B cell (primary cell): Measurements from ENCODE around the gene NANOS3. TPM values are rescaled to one million over a fixed set of nuclear protein-coding genes. Genes with fewer than 3 reads are reported as not detected.
A peak's percentile ranks its signal among the peaks of the same experiment; 100 is the strongest.

Experiments
- ATAC-seq: fragments of 200-7000 bp; cut with Tn5 transposase; one replicate; pipeline ENCODE4 v1.10.0; 2021; ENCODE audit warnings: low read depth, mild to moderate bottlenecking, moderate number of reproducible peaks, moderate library complexity
- CTCF ChIA-PET: fragments of 350-600 bp; sonication (Branson Sonifier 250); formaldehyde crosslinking; loops from one replicate; lab custom pipeline; 2021; ENCODE audit warnings: antibody characterized with exemption, inconsistent platforms; lab: Charles Lee
- POLR2A ChIA-PET: fragments of 350-600 bp; sonication (Branson Sonifier 250); formaldehyde crosslinking; loops from one replicate; lab custom pipeline; 2021; ENCODE audit warnings: antibody characterized with exemption; lab: Charles Lee
- DNase-seq: peaks from one replicate; pipeline ENCODE4 v3.0.0; 2013
- H2AFZ ChIP-seq: 2 replicates; pipeline ENCODE4 v1.6.1; 2012; ENCODE audit warnings: mild to moderate bottlenecking, low read depth, low read length; ENCODE audit not compliant: insufficient read depth, poor library complexity, severe bottlenecking
- H3K27ac ChIP-seq, 2 donors: 1 replicate in 1 of 2; 2 replicates in 1 of 2; pipeline ENCODE4 v1.5.1; 2012 to 2013; ENCODE audit warnings: low read length in 2 of 2, mild to moderate bottlenecking in 2 of 2, moderate library complexity in 1 of 2
- H3K27me3 ChIP-seq, 4 experiments: fragments of 200-600 bp in 1 of 4; sonication (generic) in 1 of 4; replicated peaks in 1 of 4; 1 replicate in 2 of 4; 2 replicates in 2 of 4; pipeline versions ENCODE4 v1.6.1 to v1.7.0; 2013 to 2016; ENCODE audit warnings: low read length in 3 of 4, mild to moderate bottlenecking in 2 of 4, mixed read lengths in 1 of 4, moderate library complexity in 1 of 4; ENCODE audit not compliant: insufficient read depth in 4 of 4, control insufficient read depth in 3 of 4; ENCODE audit errors: control extremely low read depth in 1 of 4
- H3K36me3 ChIP-seq, 2 experiments: replicated peaks in 1 of 2; 1 replicate in 1 of 2; 2 replicates in 1 of 2; pipeline versions ENCODE4 v1.6.1 to v1.7.1; 2013; ENCODE audit warnings: low read length in 1 of 2; ENCODE audit not compliant: insufficient read depth in 2 of 2, control insufficient read depth in 1 of 2; ENCODE audit errors: control extremely low read depth in 1 of 2, extremely low read depth in 1 of 2
- H3K4me1 ChIP-seq, 2 donors: fragments of 200-600 bp in 1 of 2; sonication (generic) in 1 of 2; 1 replicate in 1 of 2; 2 replicates in 1 of 2; pipeline versions ENCODE4 v1.5.1 to v1.6.1; 2013 to 2017; ENCODE audit warnings: low read length in 2 of 2; ENCODE audit not compliant: control insufficient read depth in 2 of 2, insufficient read depth in 2 of 2
- H3K4me2 ChIP-seq: replicated peaks from 2 replicates; pipeline ENCODE3; 2012; ENCODE audit warnings: mild to moderate bottlenecking, low read depth, low read length; ENCODE audit not compliant: poor library complexity, severe bottlenecking
- H3K4me3 ChIP-seq, 5 experiments: fragments of 200-600 bp in 1 of 5; sonication (generic) in 1 of 5; 1 replicate in 3 of 5; 2 replicates in 2 of 5; pipeline versions ENCODE4 v1.5.1 to v1.7.0; 2011 to 2016; ENCODE audit warnings: low read length in 4 of 5, mild to moderate bottlenecking in 4 of 5, low read depth in 2 of 5, control low read depth in 1 of 5, moderate library complexity in 1 of 5; ENCODE audit not compliant: insufficient read depth in 1 of 5; ENCODE audit errors: control extremely low read depth in 1 of 5, extremely low read depth in 1 of 5
- H3K79me2 ChIP-seq: fragments of 200-600 bp; sonication (generic); one replicate; pipeline ENCODE4 v1.6.0; 2016; ENCODE audit warnings: low read length; ENCODE audit not compliant: control insufficient read depth, insufficient read depth
- H3K9ac ChIP-seq: fragments of 200-600 bp; sonication (generic); 2 replicates; pipeline ENCODE4 v1.6.1; 2017; ENCODE audit warnings: mild to moderate bottlenecking, low read length, moderate library complexity
- H3K9me3 ChIP-seq, 3 donors: one replicate each; pipeline versions ENCODE4 v1.6.1 to v1.7.1; 2013; ENCODE audit warnings: low read length in 2 of 3; ENCODE audit not compliant: control insufficient read depth in 2 of 3, insufficient read depth in 1 of 3; ENCODE audit errors: control extremely low read depth in 1 of 3
- H4K20me1 ChIP-seq: 2 replicates; pipeline ENCODE4 v1.6.0; 2012; ENCODE audit warnings: mild to moderate bottlenecking, low read length; ENCODE audit not compliant: insufficient read depth, control insufficient read depth, poor library complexity, severe bottlenecking
- H3K27ac Mint-ChIP-seq: one replicate; pipeline ENCODE4 v1.8.0; 2021; ENCODE audit warnings: mixed read lengths
- H3K27me3 Mint-ChIP-seq: one replicate; pipeline ENCODE4 v1.8.0; 2021; ENCODE audit warnings: mixed read lengths
- H3K4me1 Mint-ChIP-seq: one replicate; pipeline ENCODE4 v1.8.0; 2021; ENCODE audit warnings: mixed read lengths
- H3K4me3 Mint-ChIP-seq: one replicate; pipeline ENCODE4 v1.8.0; 2021; ENCODE audit warnings: mixed read lengths
- H3K9me3 Mint-ChIP-seq: one replicate; pipeline ENCODE4 v1.8.0; 2022; ENCODE audit warnings: mixed read lengths; ENCODE audit not compliant: insufficient read depth
- EZH2 ChIP-seq: IDR thresholded peaks from 2 replicates; pipeline ENCODE4 v1.6.1; 2012; ENCODE audit warnings: borderline replicate concordance, low read depth, mild to moderate bottlenecking, moderate library complexity, low read length; ENCODE audit not compliant: insufficient read depth, poor library complexity, severe bottlenecking
- WGBS: methylation state at CpG from one replicate; pipeline ENCODE4 v1.1.5; 2013; ENCODE audit warnings: missing lambda C conversion rate; ENCODE audit not compliant: insufficient coverage; 5-methylcytosine and 5-hydroxymethylcytosine counted together
- intact Hi-C: fragments of 100-400 bp; cut with micrococcal nuclease; formaldehyde crosslinking; loops from one replicate; pipeline ENCODE4 v1.10.0; 2022
- polyA plus RNA-seq: library from polyadenylated mRNA; depleted of rRNA; stranded (reverse); fragments of >200 nt; gene quantifications from 2 replicates; pipeline ENCODE4 v1.2.3, GENCODE V29; 2012
- total RNA-seq, 2 donors: library from RNA; stranded (reverse); fragments of 120-200 nt in 1 of 2; gene quantifications; 1 replicate in 1 of 2; 2 replicates in 1 of 2; pipeline versions ENCODE4 v1.2.3 to v1.2.4, GENCODE V29; 2013 to 2022
- TF ChIP-seq, protein P1 (sequence below): fragments of 200-600 bp; IDR thresholded peaks from one replicate; pipeline ENCODE4 v1.8.0; 2022; ENCODE audit warnings: antibody characterized with exemption, mild to moderate bottlenecking

NANOS3 gene
- total and polyA plus RNA-seq, 2 donors (not counting 1 experiment from before 2014, with no cell fraction given), result 0.49 TPM; not detected in 1

DNA sequence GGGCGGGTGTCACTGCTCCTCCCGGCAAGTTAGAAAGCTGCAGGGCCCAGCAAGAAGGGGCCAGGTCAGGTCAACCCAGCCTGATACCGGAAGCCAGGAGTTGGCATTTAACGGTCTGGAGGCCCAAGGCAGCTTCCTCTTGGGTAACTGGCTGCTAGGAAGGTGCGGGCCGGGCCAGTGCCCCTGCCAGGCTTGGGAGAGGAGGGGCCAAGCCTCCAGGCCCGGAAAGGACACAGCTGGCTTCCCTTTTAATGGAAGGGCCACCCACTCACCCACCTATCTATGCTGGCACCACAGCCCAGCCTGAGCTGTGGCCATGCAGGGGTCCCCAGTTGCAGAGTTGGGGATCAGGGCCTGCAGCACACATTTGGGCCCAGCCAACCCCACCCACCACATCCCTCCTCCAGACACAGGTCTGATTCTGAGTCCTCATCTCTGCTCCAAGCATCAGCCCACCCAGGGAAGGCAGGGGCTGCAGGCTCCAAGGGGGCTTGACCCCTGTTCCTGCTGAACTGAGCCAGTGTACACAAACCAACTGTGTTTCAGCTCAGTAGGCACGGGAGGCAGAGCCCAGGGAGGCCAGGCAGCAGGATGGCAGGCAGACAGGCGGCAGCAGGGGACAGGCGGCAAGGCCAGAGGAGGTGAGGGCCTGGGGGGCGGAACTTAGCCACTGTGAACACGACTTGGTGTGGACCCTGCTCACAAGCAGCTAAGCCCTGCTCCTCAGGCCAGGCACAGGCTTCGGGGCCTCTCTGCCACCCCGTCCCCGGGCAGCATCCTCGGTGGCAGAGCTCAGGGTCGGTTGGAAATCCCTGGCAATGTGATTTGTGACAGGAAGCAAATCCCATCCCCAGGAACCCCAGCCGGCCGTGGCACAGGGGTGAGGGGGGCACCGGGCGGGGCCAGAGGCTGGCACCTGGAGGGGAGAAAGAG, 40.9 kb upstream of the NANOS3 start:
- no peaks in the 10 kb centered on the region for H3K9me3 ChIP-seq
- 14% methylated on average over 17 of the region's 21 CpGs for WGBS
- intact Hi-C loops, result loop anchor here (1.0 to 5.0 kb wide), 3 partner anchors 26 to 1044 kb away; partner anchors contain the start of genes JUNB and ZSWIM4
- no peaks in the 10 kb centered on the region for H4K20me1 ChIP-seq
- H3K4me3 Mint-ChIP-seq, result peak overlapping the region; percentile 80
- H3K27me3 ChIP-seq, result no peaks in the 10 kb centered on the region
- H3K27me3 Mint-ChIP-seq, result no peaks in the 10 kb centered on the region
- peak overlapping the region; percentile 49 for H3K9ac ChIP-seq
- peak overlapping the region in 3 of 5 experiments; percentile 15 to 28 (median 27) for H3K4me3 ChIP-seq
- DNase-seq (peak; percentile 69), ATAC-seq (no peak)
- H3K79me2 ChIP-seq, result peaks cover 16% of the 10 kb centered on the region
- TF ChIP-seq, protein P1, sequence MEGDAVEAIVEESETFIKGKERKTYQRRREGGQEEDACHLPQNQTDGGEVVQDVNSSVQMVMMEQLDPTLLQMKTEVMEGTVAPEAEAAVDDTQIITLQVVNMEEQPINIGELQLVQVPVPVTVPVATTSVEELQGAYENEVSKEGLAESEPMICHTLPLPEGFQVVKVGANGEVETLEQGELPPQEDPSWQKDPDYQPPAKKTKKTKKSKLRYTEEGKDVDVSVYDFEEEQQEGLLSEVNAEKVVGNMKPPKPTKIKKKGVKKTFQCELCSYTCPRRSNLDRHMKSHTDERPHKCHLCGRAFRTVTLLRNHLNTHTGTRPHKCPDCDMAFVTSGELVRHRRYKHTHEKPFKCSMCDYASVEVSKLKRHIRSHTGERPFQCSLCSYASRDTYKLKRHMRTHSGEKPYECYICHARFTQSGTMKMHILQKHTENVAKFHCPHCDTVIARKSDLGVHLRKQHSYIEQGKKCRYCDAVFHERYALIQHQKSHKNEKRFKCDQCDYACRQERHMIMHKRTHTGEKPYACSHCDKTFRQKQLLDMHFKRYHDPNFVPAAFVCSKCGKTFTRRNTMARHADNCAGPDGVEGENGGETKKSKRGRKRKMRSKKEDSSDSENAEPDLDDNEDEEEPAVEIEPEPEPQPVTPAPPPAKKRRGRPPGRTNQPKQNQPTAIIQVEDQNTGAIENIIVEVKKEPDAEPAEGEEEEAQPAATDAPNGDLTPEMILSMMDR, result no peak
- no peak for TF ChIP-seq EZH2
- H3K27ac Mint-ChIP-seq, result peak overlapping the region; percentile 96
- peak overlapping the region; percentile 92 to 95 for H3K27ac ChIP-seq
- no peaks in the 10 kb centered on the region for H3K9me3 Mint-ChIP-seq
- ChIA-PET CTCF (interaction anchor here (0.5 to 4.7 kb wide), 12 partner anchors 11 to 686 kb away, joined by 3 to 40 read pairs (median 4); partner anchors contain the start of gene ZSWIM4), POLR2A (interaction anchor here (0.5 to 4.0 kb wide), 12 partner anchors 10 to 876 kb away, joined by 3 to 45 read pairs (median 8); partner anchors contain the start of gene ZSWIM4)
- H3K36me3 ChIP-seq, result no peaks in the 10 kb centered on the region
- peaks cover 61% of the 10 kb centered on the region for H3K4me1 Mint-ChIP-seq
- H3K4me2 ChIP-seq, result peak overlapping the region; percentile 79
- peaks cover 62 to 69% of the 10 kb centered on the region in 2 donors for H3K4me1 ChIP-seq
- H2AFZ ChIP-seq, result peak overlapping the region; percentile 2
